H1 (cell line): ENCODE data around the gene SEMA4D. TPM values are rescaled to one million over a fixed set of nuclear protein-coding genes. Genes with fewer than 3 reads are reported as not detected.

Experiments
- CTCF ChIA-PET: fragments of 300-600 bp; sonication (Branson Sonifier 250); formaldehyde crosslinking; loops from one replicate; lab custom pipeline; 2021; ENCODE audit not compliant: partially characterized antibody; lab: Charles Lee
- POLR2A ChIA-PET: fragments of 300-600 bp; sonication (Branson Sonifier 250); formaldehyde crosslinking; loops from one replicate; lab custom pipeline; 2021; ENCODE audit warnings: inconsistent platforms; ENCODE audit not compliant: partially characterized antibody; lab: Charles Lee
- DNase-seq, 2 experiments: peaks; one replicate each; pipeline versions ENCODE4 v3.0.0 to v3.0.0-alpha.2; 2010 to 2022; ENCODE audit warnings: low spot score in 2 of 2, low read depth in 1 of 2, mixed read lengths in 1 of 2
- FAIRE-seq: peaks from 2 replicates; lab custom pipeline; 2011; peaks lifted over from hg19 to GRCh38; lab: Jason Lieb, UNC
- H2AFZ ChIP-seq: 2 replicates; pipeline ENCODE4 v1.8.1; 2012; ENCODE audit warnings: low read length, inconsistent platforms
- H2AK5ac ChIP-seq: 2 replicates; pipeline ENCODE4 v1.6.1; 2013; ENCODE audit warnings: low read depth, low read length
- H2BK120ac ChIP-seq: replicated peaks from 2 replicates; pipeline ENCODE3; 2013; ENCODE audit warnings: low read depth, low read length, inconsistent platforms
- H2BK12ac ChIP-seq: 2 replicates; pipeline ENCODE4 v1.6.1; 2013; ENCODE audit warnings: low read depth, low read length
- H2BK15ac ChIP-seq: 2 replicates; pipeline ENCODE4 v1.6.1; 2013; ENCODE audit warnings: low read length
- H2BK20ac ChIP-seq: 2 replicates; pipeline ENCODE4 v1.6.1; 2013; ENCODE audit warnings: low read length
- H2BK5ac ChIP-seq: 2 replicates; pipeline ENCODE4 v1.6.1; 2013; ENCODE audit warnings: low read depth, low read length
- H3K14ac ChIP-seq: 2 replicates; pipeline ENCODE4 v1.6.1; 2013; ENCODE audit warnings: inconsistent platforms; ENCODE audit not compliant: insufficient read length
- H3K18ac ChIP-seq: 2 replicates; pipeline ENCODE4 v1.6.1; 2013; ENCODE audit warnings: low read length; ENCODE audit errors: extremely low read depth
- H3K23ac ChIP-seq: 2 replicates; pipeline ENCODE4 v1.6.1; 2013; ENCODE audit warnings: inconsistent platforms; ENCODE audit not compliant: insufficient read length
- H3K23me2 ChIP-seq: 2 replicates; pipeline ENCODE4 v1.6.1; 2013; ENCODE audit warnings: low read depth, low read length
- H3K27ac ChIP-seq: 2 replicates; pipeline ENCODE4 v1.6.1; 2011; ENCODE audit warnings: low read depth, low read length, inconsistent platforms
- H3K27me3 ChIP-seq, 4 experiments: replicated peaks in 1 of 4; 1 replicate in 1 of 4; 2 replicates in 3 of 4; pipeline versions ENCODE4 v1.6.1 to v1.8.1; 2011 to 2013; ENCODE audit warnings: low read length in 3 of 4, mild to moderate bottlenecking in 3 of 4, inconsistent platforms in 2 of 4, mixed read lengths in 2 of 4, moderate library complexity in 1 of 4; ENCODE audit not compliant: control insufficient read depth in 3 of 4, insufficient read depth in 3 of 4; ENCODE audit errors: extremely low read depth in 1 of 4
- H3K36me3 ChIP-seq, 4 experiments: 2 replicates each; pipeline versions ENCODE4 v1.6.1 to v1.8.1; 2011 to 2013; ENCODE audit warnings: mild to moderate bottlenecking in 4 of 4, low read length in 3 of 4, moderate library complexity in 2 of 4, control low read depth in 1 of 4, inconsistent platforms in 1 of 4; ENCODE audit not compliant: insufficient read depth in 4 of 4, control insufficient read depth in 2 of 4
- H3K4ac ChIP-seq: replicated peaks from 2 replicates; pipeline ENCODE3; 2013; ENCODE audit warnings: low read length, low read depth, mixed read lengths, inconsistent platforms; ENCODE audit not compliant: insufficient read length
- H3K4me1 ChIP-seq, 4 experiments: replicated peaks in 1 of 4; 1 replicate in 1 of 4; 2 replicates in 3 of 4; pipeline versions ENCODE4 v1.6.1 to v1.8.1; 2011 to 2013; ENCODE audit warnings: low read length in 3 of 4, inconsistent platforms in 2 of 4, mixed read lengths in 1 of 4; ENCODE audit not compliant: insufficient read depth in 4 of 4, control insufficient read depth in 3 of 4
- H3K4me2 ChIP-seq, 2 experiments: 2 replicates each; pipeline versions ENCODE4 v1.6.1 to v1.8.1; 2011 to 2013; ENCODE audit warnings: low read depth in 2 of 2, low read length in 2 of 2, control low read depth in 1 of 2, inconsistent platforms in 1 of 2, mild to moderate bottlenecking in 1 of 2; ENCODE audit not compliant: insufficient read depth in 1 of 2
- H3K4me3 ChIP-seq, 4 experiments: fragments of 200-600, 300-600 bp in 1 of 4; sonication (generic), shearing (Covaris generic), sonication (Bioruptor Twin) in 1 of 4; 2 replicates each; pipeline versions ENCODE4 v1.5.1 to v1.8.1; 2011 to 2016; ENCODE audit warnings: low read length in 4 of 4, low read depth in 3 of 4, control low read depth in 2 of 4, inconsistent platforms in 2 of 4, mild to moderate bottlenecking in 2 of 4, mixed read lengths in 1 of 4, moderate library complexity in 1 of 4; ENCODE audit not compliant: insufficient read depth in 2 of 4; ENCODE audit errors: extremely low read depth in 1 of 4
- H3K56ac ChIP-seq: replicated peaks from 2 replicates; pipeline ENCODE3; 2013; ENCODE audit warnings: low read depth, mild to moderate bottlenecking, mixed read lengths, low read length, inconsistent platforms; ENCODE audit not compliant: insufficient read length
- H3K79me1 ChIP-seq: 2 replicates; pipeline ENCODE4 v1.6.1; 2013; ENCODE audit warnings: low read depth, low read length, control low read depth
- H3K79me2 ChIP-seq, 2 experiments: 2 replicates each; pipeline versions ENCODE4 v1.6.1 to v1.8.1; 2012 to 2013; ENCODE audit warnings: low read length in 2 of 2, mild to moderate bottlenecking in 2 of 2, inconsistent platforms in 1 of 2; ENCODE audit not compliant: insufficient read depth in 2 of 2, control insufficient read depth in 1 of 2
- H3K9ac ChIP-seq, 4 experiments: replicated peaks in 1 of 4; 1 replicate in 1 of 4; 2 replicates in 3 of 4; pipeline versions ENCODE4 v1.6.1 to v1.8.1; 2011 to 2013; ENCODE audit warnings: low read depth in 3 of 4, low read length in 3 of 4, control low read depth in 2 of 4, mild to moderate bottlenecking in 2 of 4, moderate library complexity in 2 of 4, inconsistent platforms in 1 of 4; ENCODE audit errors: extremely low read depth in 1 of 4
- H3K9me3 ChIP-seq, 2 experiments: 2 replicates each; pipeline versions ENCODE4 v1.6.1 to v1.8.1; 2012 to 2013; ENCODE audit warnings: mild to moderate bottlenecking in 2 of 2, moderate library complexity in 2 of 2, control low read depth in 1 of 2, inconsistent platforms in 1 of 2, low read depth in 1 of 2, low read length in 1 of 2, mixed read lengths in 1 of 2; ENCODE audit not compliant: insufficient read depth in 2 of 2
- H4K20me1 ChIP-seq, 2 experiments: replicated peaks in 1 of 2; 2 replicates each; pipeline versions ENCODE3 to v1.8.1; 2011 to 2013; ENCODE audit warnings: inconsistent platforms in 2 of 2, low read length in 2 of 2, mild to moderate bottlenecking in 1 of 2; ENCODE audit not compliant: insufficient read depth in 2 of 2, control insufficient read depth in 1 of 2
- H4K5ac ChIP-seq: 2 replicates; pipeline ENCODE4 v1.6.1; 2013; ENCODE audit warnings: low read length, low read depth, mixed read lengths, inconsistent platforms; ENCODE audit not compliant: insufficient read length
- H4K8ac ChIP-seq: 2 replicates; pipeline ENCODE4 v1.8.0; 2013; ENCODE audit warnings: mild to moderate bottlenecking, moderate library complexity, low read length, inconsistent platforms; ENCODE audit not compliant: insufficient read depth; ENCODE audit errors: extremely low read depth
- H4K91ac ChIP-seq: replicated peaks from 2 replicates; pipeline ENCODE3; 2013; ENCODE audit warnings: low read length, mixed read lengths, inconsistent platforms; ENCODE audit not compliant: insufficient read length
- ASH2L ChIP-seq: fragments of 200-600, 300-600 bp; sonication (generic); IDR thresholded peaks from one replicate; pipeline ENCODE4 v1.7.1; 2017; ENCODE audit warnings: low read length
- CHD1 ChIP-seq: IDR thresholded peaks from 2 replicates; pipeline ENCODE4 v1.6.1; 2012; ENCODE audit warnings: low read depth, low read length, improper control_type of control experiment
- TAF1 ChIP-seq: IDR thresholded peaks from 2 replicates; pipeline ENCODE4 v1.6.1; 2011; ENCODE audit warnings: mild to moderate bottlenecking, low read depth, low read length
- WGBS, 2 experiments: shearing (Covaris generic) in 1 of 2; methylation state at CpG; one replicate each; pipeline versions ENCODE4 v1.1.6 to v1.1.7; 2013 to 2015; ENCODE audit warnings: low lambda C conversion rate in 2 of 2, mixed read lengths in 2 of 2, inconsistent platforms in 1 of 2, low coverage in 1 of 2, missing lambda C conversion rate in 1 of 2; ENCODE audit not compliant: insufficient replicate concordance in 2 of 2, insufficient coverage in 1 of 2, insufficient read length in 1 of 2; ENCODE audit errors: extremely low coverage in 1 of 2, missing lambda C conversion rate in 1 of 2; 5-methylcytosine and 5-hydroxymethylcytosine counted together
- polyA plus RNA-seq, 7 experiments: library from polyadenylated mRNA; depleted of rRNA in 3 of 7; stranded (reverse) in 5 of 7; unstranded in 2 of 7; fragments of >200 nt in 5 of 7; fragments of 200-250 nt in 2 of 7; gene quantifications; 1 replicate in 5 of 7; 2 replicates in 1 of 7; 4 replicates in 1 of 7; pipeline versions ENCODE4 v1.2.1 to v1.2.3, GENCODE V29; 2011 to 2013; ENCODE audit warnings: missing spikeins in 2 of 7, mixed read lengths in 2 of 7
- total RNA-seq: library from RNA; stranded (reverse); fragmentation: NEBNext Ultra II Directional; extraction: Animal tissue kit (Norgen Biotek cat#: 25700); gene quantifications from 2 replicates; pipeline ENCODE4 v1.2.1, GENCODE V29; 2021

SEMA4D gene
- total and polyA plus RNA-seq, 2 of the 8 experiments (the other 6 are each of a cell fraction or from before 2014, with no cell fraction given), result 21.0 to 70.4 TPM

- Histone ChIP-seq H3K79me1 (peaks cover 24% of the 10 kb centered on the region), H3K14ac (no peak overlapping the region), H2BK5ac (peak overlapping the region; percentile 46; the same call in 1 of the 2 replicates), H3K27ac (no peak overlapping the region), H4K5ac (no peak overlapping the region), H2BK20ac (no peak overlapping the region), H2AK5ac (no peak overlapping the region; the same call in 1 of the 2 replicates), H4K8ac (no peak overlapping the region; the same call in 1 of the 2 replicates), H3K56ac (no peak overlapping the region), H3K4me1 (peaks cover 15 to 55% (median 25%) of the 10 kb centered on the region in 4 experiments), H3K36me3 (no peaks in the 10 kb centered on the region; a peak in 1 of 8 replicates), H3K4ac (peak overlapping the region; percentile 57), H2BK15ac (peak overlapping the region; percentile 23), H3K4me3 (no peak overlapping the region), H3K23me2 (no peaks in the 10 kb centered on the region), H3K18ac (peak overlapping the region; percentile 73; the same call in 1 of the 2 replicates), H3K79me2 (peaks cover 0 to 70% of the 10 kb centered on the region in 2 experiments; a peak in 2 of 4 replicates), H2AFZ (no peak overlapping the region), H3K27me3 (no peaks in the 10 kb centered on the region), H3K4me2 (no peak overlapping the region), H3K9me3 (no peaks in the 10 kb centered on the region), H3K23ac (no peak overlapping the region), H4K91ac (no peak overlapping the region), H3K9ac (no peak overlapping the region), H2BK120ac (no peak overlapping the region), H2BK12ac (0 out of 2 replicates have a peak overlapping the region, but pooled peaks have one; percentile 85), H4K20me1 (peaks cover 4 to 8% of the 10 kb centered on the region in 2 experiments)
- no peak for FAIRE-seq
- WGBS, 2 experiments, result 92% methylated on average over 7 of the region's 7 CpGs; no CpG with 5 or more reads in 1 of the 2 experiments
- DNase-seq, result no peak
- CTCF ChIA-PET, result interaction anchor here (0.8 to 6.3 kb wide), 7 partner anchors 11 to 152 kb away, joined by 3 to 45 read pairs (median 4); no protein-coding TSS in a partner anchor
- TF ChIP-seq TAF1 (no peak), CHD1 (no peak), ASH2L (no peak)
- POLR2A ChIA-PET, result interaction anchor here (0.9 to 1.7 kb wide), 5 partner anchors 11 to 78 kb away, joined by 3 to 5 read pairs (median 4); no protein-coding TSS in a partner anchor
Observed at GRCh38 chr9:89440548-89440947, 57.4 kb downstream of the SEMA4D start.
